Spinal cord (tissue), 10 donors: ENCODE measurements around the gene RNF34. TPM values are rescaled to one million over a fixed set of nuclear protein-coding genes. Genes with fewer than 3 reads are reported as not detected.

Experiments used
- DNase-seq, 6 donors: peaks; one replicate each; pipeline versions ENCODE4 v3.0.0 to v3.0.0-alpha.2; 2013 to 2015; ENCODE audit warnings: low spot score in 6 of 6, low read depth in 4 of 6
- H3K27ac ChIP-seq: one replicate; pipeline ENCODE4 v1.5.1; 2013; ENCODE audit warnings: low read depth, low read length, control low read depth
- H3K27me3 ChIP-seq: one replicate; pipeline ENCODE4 v1.6.1; 2013; ENCODE audit warnings: low read length; ENCODE audit not compliant: control insufficient read depth, insufficient read depth
- H3K36me3 ChIP-seq: one replicate; pipeline ENCODE4 v1.6.1; 2013; ENCODE audit warnings: low read length; ENCODE audit not compliant: control insufficient read depth, insufficient read depth
- H3K4me1 ChIP-seq: one replicate; pipeline ENCODE4 v1.6.1; 2013; ENCODE audit warnings: low read length; ENCODE audit not compliant: control insufficient read depth, insufficient read depth
- H3K4me3 ChIP-seq: one replicate; pipeline ENCODE4 v1.5.1; 2013; ENCODE audit warnings: low read depth, low read length, control low read depth
- H3K9me3 ChIP-seq: one replicate; pipeline ENCODE4 v1.6.1; 2013; ENCODE audit warnings: low read length; ENCODE audit not compliant: control insufficient read depth, insufficient read depth
- WGBS: methylation state at CpG from one replicate; pipeline ENCODE4 v1.1.5; 2013; ENCODE audit warnings: missing lambda C conversion rate; ENCODE audit not compliant: insufficient coverage; 5-methylcytosine and 5-hydroxymethylcytosine counted together
- polyA plus RNA-seq, 2 donors: library from polyadenylated mRNA; unstranded; fragments of 120-200 nt; gene quantifications; one replicate each; pipeline ENCODE4 v1.2.1, GENCODE V29; 2013; ENCODE audit not compliant: insufficient read length in 2 of 2
- total RNA-seq, 2 donors: library from RNA; depleted of rRNA in 1 of 2; stranded (reverse); fragments of 120-200 nt in 1 of 2; fragments of >200 nt in 1 of 2; gene quantifications; one replicate each; pipeline versions ENCODE4 v1.2.3 to v1.2.4, GENCODE V29; 2013 to 2014
- donor health status: healthy.

RNF34 gene
- total and polyA plus RNA-seq, 4 donors = 41.4 to 71.7 (median 51.2) TPM

- no peak for DNase-seq
- 94% methylated on average over 2 of the region's 2 CpGs for WGBS
Measured at GRCh38 chr12:121470751-121471150, 70.8 kb downstream of the RNF34 start.

GRCh38 chr12:121472150-121472905 is 72.4 kb downstream of the RNF34 start:
- Histone ChIP-seq H3K27me3 (no peaks in the 10 kb centered on the region), H3K9me3 (no peaks in the 10 kb centered on the region), H3K4me3 (no peak overlapping the region), H3K27ac (no peak overlapping the region), H3K4me1 (peaks cover 4% of the 10 kb centered on the region), H3K36me3 (no peaks in the 10 kb centered on the region)
- WGBS = 73% methylated on average over 2 of the region's 7 CpGs
- peak in 1 of 6 donors; percentile 24 for DNase-seq

More at GRCh38 chr12:121470751-121471150, 70.8 kb downstream of the RNF34 start:
- Histone ChIP-seq H3K9me3 (no peaks in the 10 kb centered on the region), H3K36me3 (no peaks in the 10 kb centered on the region), H3K4me3 (no peak overlapping the region), H3K27me3 (no peaks in the 10 kb centered on the region), H3K4me1 (peaks cover 4% of the 10 kb centered on the region), H3K27ac (no peak overlapping the region)

Other genes with a start within 250 kb of the RNF34 start
- 10 to 100 TPM; 14.4 to 27.9 TPM for gene P2RX4, start 190.0 kb upstream of the RNF34 start, total RNA-seq
- 10 to 100 TPM; 16.7 to 19.4 TPM for gene P2RX4, start 190.0 kb upstream of the RNF34 start, polyA plus RNA-seq
- 10 to 100 TPM; 18.0 to 25.3 TPM for gene CAMKK2, start 103.4 kb upstream of the RNF34 start, total RNA-seq
- gene CAMKK2, start 103.4 kb upstream of the RNF34 start, polyA plus RNA-seq = 10 to 100 TPM; 37.3 to 44.2 TPM
- 100 to 1,000 TPM; 151 to 186 TPM for gene ANAPC5, start 47.7 kb upstream of the RNF34 start, total RNA-seq
- 100 to 1,000 TPM; 131 to 162 TPM for gene ANAPC5, start 47.7 kb upstream of the RNF34 start, polyA plus RNA-seq
- gene KDM2B, start 180.9 kb downstream of the RNF34 start, total RNA-seq = 10 to 100 TPM; 26.8 to 31.2 TPM
- 10 to 100 TPM; 56.3 to 58.3 TPM for gene KDM2B, start 180.9 kb downstream of the RNF34 start, polyA plus RNA-seq
- 1 to 10 TPM; 3.0 to 8.3 TPM for gene ORAI1, start 226.4 kb downstream of the RNF34 start, total RNA-seq
- 10 to 100 TPM; 12.6 to 14.3 TPM for gene ORAI1, start 226.4 kb downstream of the RNF34 start, polyA plus RNA-seq